Measurements from ENCODE around the gene GABRG3. TPM values are rescaled to one million over a fixed set of nuclear protein-coding genes. Genes with fewer than 3 reads are reported as not detected.

The GABRG3 gene
- total and polyA plus RNA-seq, 7 donors, result not detected

DNA sequence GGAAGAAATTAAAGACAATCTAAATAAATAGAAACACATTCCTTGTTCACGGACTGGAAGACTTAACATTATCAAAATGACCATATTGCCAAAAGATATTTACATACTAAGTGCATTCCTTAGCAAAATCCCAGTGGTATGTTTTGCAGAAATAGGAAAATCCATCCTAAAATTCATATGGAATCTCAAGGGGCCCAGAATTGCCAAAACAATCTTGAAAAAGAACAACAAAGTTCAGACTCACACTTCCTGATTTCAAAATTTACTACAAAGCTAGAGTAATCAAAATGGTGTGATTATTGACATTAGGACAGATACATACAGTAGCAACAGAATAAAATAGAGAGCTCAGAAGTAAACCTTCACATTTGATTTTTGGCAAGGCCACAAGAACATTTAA lies 612.7 kb downstream of the GABRG3 start:
- WGBS, 3 donors, result 15 to 53% (median 47%) methylated on average over 1 of the region's 1 CpG

DNA sequence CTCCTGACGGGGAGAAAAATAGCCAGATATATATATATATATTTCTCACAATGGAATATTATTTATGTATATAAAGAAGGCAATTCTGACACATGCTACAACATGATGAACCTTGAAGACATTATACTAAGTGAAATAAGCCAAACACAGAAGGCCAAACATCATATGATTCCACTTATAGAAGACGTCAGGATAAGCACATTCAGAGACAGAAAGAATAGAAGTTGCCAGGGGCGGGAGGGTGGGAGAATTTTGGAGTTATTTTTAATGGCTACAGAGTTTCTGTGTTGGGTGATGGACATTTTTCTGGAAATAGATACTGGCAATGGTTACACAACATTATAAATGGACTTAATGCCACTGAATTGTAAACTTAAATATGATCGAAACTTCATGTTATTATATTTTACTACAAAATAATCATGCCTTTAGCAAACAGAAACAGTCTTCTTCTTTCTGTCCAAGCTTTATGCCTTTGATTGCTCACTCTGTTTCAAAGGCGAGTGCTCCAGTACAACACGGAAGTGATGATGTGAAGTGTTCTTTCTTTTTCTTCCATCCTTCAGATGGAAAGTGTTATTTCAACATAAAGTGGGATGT lies 614.2 kb downstream of the GABRG3 start:
- no peak for ATAC-seq
- 80 to 85% (median 82%) methylated on average over 6 of the region's 6 CpGs for WGBS, 3 donors
- no peaks in the 10 kb centered on the region for H3K9me3 ChIP-seq
- H3K4me1 ChIP-seq, result no peaks in the 10 kb centered on the region
- no peak overlapping the region for H3K4me3 ChIP-seq
- TF ChIP-seq, protein P1, sequence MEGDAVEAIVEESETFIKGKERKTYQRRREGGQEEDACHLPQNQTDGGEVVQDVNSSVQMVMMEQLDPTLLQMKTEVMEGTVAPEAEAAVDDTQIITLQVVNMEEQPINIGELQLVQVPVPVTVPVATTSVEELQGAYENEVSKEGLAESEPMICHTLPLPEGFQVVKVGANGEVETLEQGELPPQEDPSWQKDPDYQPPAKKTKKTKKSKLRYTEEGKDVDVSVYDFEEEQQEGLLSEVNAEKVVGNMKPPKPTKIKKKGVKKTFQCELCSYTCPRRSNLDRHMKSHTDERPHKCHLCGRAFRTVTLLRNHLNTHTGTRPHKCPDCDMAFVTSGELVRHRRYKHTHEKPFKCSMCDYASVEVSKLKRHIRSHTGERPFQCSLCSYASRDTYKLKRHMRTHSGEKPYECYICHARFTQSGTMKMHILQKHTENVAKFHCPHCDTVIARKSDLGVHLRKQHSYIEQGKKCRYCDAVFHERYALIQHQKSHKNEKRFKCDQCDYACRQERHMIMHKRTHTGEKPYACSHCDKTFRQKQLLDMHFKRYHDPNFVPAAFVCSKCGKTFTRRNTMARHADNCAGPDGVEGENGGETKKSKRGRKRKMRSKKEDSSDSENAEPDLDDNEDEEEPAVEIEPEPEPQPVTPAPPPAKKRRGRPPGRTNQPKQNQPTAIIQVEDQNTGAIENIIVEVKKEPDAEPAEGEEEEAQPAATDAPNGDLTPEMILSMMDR (IDR thresholded peaks at IDR 0.05), result no peak
- no peak overlapping the region for H3K27ac ChIP-seq
- intact Hi-C loops (cut with DNase I), result no loop called here
- H3K27me3 ChIP-seq (ENCODE audit: insufficient read depth in 3 of 3, low read length in 2 of 3), result no peaks in the 10 kb centered on the region
- no peak for DNase-seq
- no peaks in the 10 kb centered on the region for H3K36me3 ChIP-seq (ENCODE audit: insufficient read depth in 1 of 2, low read depth in 1 of 2)

More for the DNA sequence above, 612.7 kb downstream of the GABRG3 start:
- H3K9me3 ChIP-seq, result no peaks in the 10 kb centered on the region
- no peak overlapping the region for H3K27ac ChIP-seq
- TF ChIP-seq, protein P1 (IDR thresholded peaks at IDR 0.05), result no peak
- no peaks in the 10 kb centered on the region for H3K36me3 ChIP-seq (ENCODE audit: insufficient read depth in 1 of 2, low read depth in 1 of 2)
- H3K27me3 ChIP-seq (ENCODE audit: insufficient read depth in 3 of 3, low read length in 2 of 3), result no peaks in the 10 kb centered on the region
- ATAC-seq (no peak), DNase-seq (no peak)
- intact Hi-C loops (cut with DNase I), result no loop called here
- H3K4me1 ChIP-seq, result no peaks in the 10 kb centered on the region
- H3K4me3 ChIP-seq, result no peak overlapping the region

DNA sequence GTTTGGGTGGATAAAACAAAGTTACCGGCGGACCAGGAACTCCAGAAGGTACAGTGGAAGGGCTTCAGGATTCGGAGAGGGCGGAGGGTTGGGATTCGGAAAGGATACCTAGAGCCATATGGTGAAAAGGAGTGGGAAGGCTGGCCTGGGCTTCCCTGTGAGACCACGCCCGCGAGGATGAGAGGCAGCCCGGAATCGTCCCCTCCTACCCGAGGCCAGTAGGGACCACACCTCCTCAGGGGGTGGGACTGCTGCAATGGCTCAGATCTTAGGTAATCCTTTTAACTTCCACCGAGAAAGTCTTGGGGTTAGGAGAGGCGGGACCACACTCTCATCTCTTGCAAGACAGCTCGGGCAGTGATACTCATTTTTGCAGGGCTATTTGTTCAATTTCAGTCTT lies 616.8 kb downstream of the GABRG3 start:
- DNase-seq (no peak), ATAC-seq (no peak)
- H3K27me3 ChIP-seq (ENCODE audit: insufficient read depth in 3 of 3, low read length in 2 of 3), result no peaks in the 10 kb centered on the region
- H3K27ac ChIP-seq, result no peak overlapping the region
- WGBS, 3 donors, result 35 to 41% (median 36%) methylated on average over 14 of the region's 14 CpGs
- H3K9me3 ChIP-seq, result no peaks in the 10 kb centered on the region
- no peak overlapping the region for H3K4me3 ChIP-seq
- TF ChIP-seq, protein P1 (IDR thresholded peaks at IDR 0.05), result no peak
- intact Hi-C loops (cut with DNase I), result no loop called here
- no peaks in the 10 kb centered on the region for H3K4me1 ChIP-seq
- H3K36me3 ChIP-seq (ENCODE audit: insufficient read depth in 1 of 2, low read depth in 1 of 2), result no peaks in the 10 kb centered on the region

DNA sequence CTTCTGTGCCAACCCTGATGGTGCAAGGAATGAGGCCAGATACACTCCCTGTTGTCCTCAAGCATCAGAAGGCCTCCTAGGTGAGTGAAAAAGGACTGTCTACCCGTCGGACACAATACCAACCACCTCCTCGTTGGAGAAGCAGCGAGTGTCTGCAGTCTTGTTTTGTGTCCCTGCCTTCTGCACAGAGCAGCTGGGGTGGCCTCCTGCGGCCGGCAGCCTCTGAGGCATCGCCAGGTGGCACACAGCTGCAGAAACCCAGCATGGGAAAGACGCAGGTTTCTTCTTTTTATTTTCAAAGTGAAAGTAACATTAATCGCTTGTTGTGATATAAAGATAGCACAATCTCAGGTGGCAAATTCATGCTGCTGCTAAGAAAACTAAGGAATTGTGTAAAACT lies 618.3 kb downstream of the GABRG3 start:
- DNase-seq (no peak), ATAC-seq (no peak)
- Histone ChIP-seq H3K27me3 (ENCODE audit: insufficient read depth in 3 of 3, low read length in 2 of 3) (no peaks in the 10 kb centered on the region), H3K36me3 (ENCODE audit: insufficient read depth in 1 of 2, low read depth in 1 of 2) (no peaks in the 10 kb centered on the region), H3K4me3 (no peak overlapping the region), H3K27ac (no peak overlapping the region), H3K4me1 (no peaks in the 10 kb centered on the region), H3K9me3 (no peaks in the 10 kb centered on the region)
- intact Hi-C loops (cut with DNase I), result no loop called here
- TF ChIP-seq, protein P1 (IDR thresholded peaks at IDR 0.05), result no peak
- 28 to 44% (median 29%) methylated on average over 9 of the region's 9 CpGs for WGBS, 3 donors

DNA sequence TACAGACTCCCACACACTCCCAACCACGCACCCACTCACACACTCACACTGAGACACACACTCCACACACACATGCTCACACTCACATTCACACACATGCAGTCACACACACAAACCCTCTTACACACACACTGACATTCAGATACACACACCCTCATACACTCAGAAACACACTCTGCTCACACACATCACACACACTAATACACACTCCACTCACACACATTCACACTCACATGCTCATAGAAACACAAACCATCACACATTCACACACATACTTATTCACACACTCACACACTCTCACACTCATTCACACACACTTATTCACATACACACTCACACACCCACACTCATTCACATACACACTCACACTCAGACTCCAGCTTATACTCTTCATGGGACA lies 618.8 kb downstream of the GABRG3 start:
- ATAC-seq, result no peak

More for the DNA sequence above, 618.8 kb downstream of the GABRG3 start:
- intact Hi-C loops (cut with DNase I), result no loop called here
- Histone ChIP-seq H3K27me3 (ENCODE audit: insufficient read depth in 3 of 3, low read length in 2 of 3) (no peaks in the 10 kb centered on the region), H3K4me1 (no peaks in the 10 kb centered on the region), H3K4me3 (no peak overlapping the region), H3K36me3 (ENCODE audit: insufficient read depth in 1 of 2, low read depth in 1 of 2) (no peaks in the 10 kb centered on the region), H3K9me3 (no peaks in the 10 kb centered on the region), H3K27ac (no peak overlapping the region)
- no peak for DNase-seq
- WGBS, 3 donors, result 56 to 62% (median 58%) methylated on average over 1 of the region's 1 CpG
- TF ChIP-seq, protein P1 (IDR thresholded peaks at IDR 0.05), result no peak

All from psoas muscle (tissue), 8 donors.